ENCODE results near the gene CXCL17. TPM values are rescaled to one million over a fixed set of nuclear protein-coding genes. Genes with fewer than 3 reads are reported as not detected.

The CXCL17 gene
- total and polyA plus RNA-seq, 12 donors: 0.27 to 0.50 (median 0.31) TPM; not detected in 8

DNA sequence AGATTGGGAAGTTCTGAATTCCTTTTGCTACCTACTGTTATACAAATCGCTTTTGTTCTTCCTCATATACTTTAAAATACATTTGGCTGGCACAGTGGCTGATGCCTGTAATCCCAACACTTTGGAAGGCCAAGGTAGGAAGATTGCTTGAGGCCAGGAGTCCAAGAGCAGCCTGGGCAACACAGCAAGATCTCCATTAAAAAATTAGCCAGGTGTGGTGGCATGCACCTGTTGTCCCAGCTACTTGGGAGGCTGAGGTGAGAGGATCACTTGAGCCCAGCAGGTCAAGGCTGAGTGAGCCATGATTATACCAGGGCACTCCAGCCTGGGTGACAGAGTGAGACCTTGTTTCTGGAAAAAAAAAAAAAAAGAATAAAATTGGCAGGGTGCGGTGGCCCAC is 34.4 kb upstream of the CXCL17 start:
- H3K4me3 ChIP-seq: no peak overlapping the region
- intact Hi-C loops (cut with DNase I): no loop called here
- no peaks in the 10 kb centered on the region for H3K9me3 ChIP-seq (replicated peaks in 1 of 3)
- H3K4me1 ChIP-seq (replicated peaks in 1 of 2): peaks cover 0 to 19% of the 10 kb centered on the region in 2 donors
- H3K27ac ChIP-seq: no peak overlapping the region
- DNase-seq: no peak
- TF ChIP-seq, protein P1, sequence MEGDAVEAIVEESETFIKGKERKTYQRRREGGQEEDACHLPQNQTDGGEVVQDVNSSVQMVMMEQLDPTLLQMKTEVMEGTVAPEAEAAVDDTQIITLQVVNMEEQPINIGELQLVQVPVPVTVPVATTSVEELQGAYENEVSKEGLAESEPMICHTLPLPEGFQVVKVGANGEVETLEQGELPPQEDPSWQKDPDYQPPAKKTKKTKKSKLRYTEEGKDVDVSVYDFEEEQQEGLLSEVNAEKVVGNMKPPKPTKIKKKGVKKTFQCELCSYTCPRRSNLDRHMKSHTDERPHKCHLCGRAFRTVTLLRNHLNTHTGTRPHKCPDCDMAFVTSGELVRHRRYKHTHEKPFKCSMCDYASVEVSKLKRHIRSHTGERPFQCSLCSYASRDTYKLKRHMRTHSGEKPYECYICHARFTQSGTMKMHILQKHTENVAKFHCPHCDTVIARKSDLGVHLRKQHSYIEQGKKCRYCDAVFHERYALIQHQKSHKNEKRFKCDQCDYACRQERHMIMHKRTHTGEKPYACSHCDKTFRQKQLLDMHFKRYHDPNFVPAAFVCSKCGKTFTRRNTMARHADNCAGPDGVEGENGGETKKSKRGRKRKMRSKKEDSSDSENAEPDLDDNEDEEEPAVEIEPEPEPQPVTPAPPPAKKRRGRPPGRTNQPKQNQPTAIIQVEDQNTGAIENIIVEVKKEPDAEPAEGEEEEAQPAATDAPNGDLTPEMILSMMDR (IDR thresholded peaks at IDR 0.05): no peak
- TF ChIP-seq POLR2A (IDR thresholded peaks at IDR 0.05): no peak
- WGBS, 4 donors: 93 to 100% (median 95%) methylated on average over 2 of the region's 2 CpGs
- no peaks in the 10 kb centered on the region for H3K27me3 ChIP-seq
- no peaks in the 10 kb centered on the region for H3K36me3 ChIP-seq (replicated peaks in 1 of 2)

GRCh38 chr19:42475366-42475765 is 32.6 kb upstream of the CXCL17 start:
- DNase-seq: no peak
- Histone ChIP-seq H3K36me3 (replicated peaks in 1 of 2) (no peaks in the 10 kb centered on the region), H3K27me3 (no peaks in the 10 kb centered on the region), H3K4me3 (no peak overlapping the region), H3K4me1 (replicated peaks in 1 of 2) (peaks cover 0 to 7% of the 10 kb centered on the region in 2 donors), H3K27ac (no peak overlapping the region), H3K9me3 (replicated peaks in 1 of 3) (no peaks in the 10 kb centered on the region)
- intact Hi-C loops (cut with DNase I): no loop called here
- 77 to 87% (median 82%) methylated on average over 4 of the region's 4 CpGs for WGBS, 4 donors
- TF ChIP-seq, protein P1 (IDR thresholded peaks at IDR 0.05): no peak
- TF ChIP-seq POLR2A (IDR thresholded peaks at IDR 0.05): no peak

GRCh38 chr19:42474743-42475142 is 32.0 kb upstream of the CXCL17 start:
- Histone ChIP-seq H3K27me3 (no peaks in the 10 kb centered on the region), H3K27ac (no peak overlapping the region), H3K9me3 (replicated peaks in 1 of 3) (no peaks in the 10 kb centered on the region), H3K4me1 (replicated peaks in 1 of 2) (peaks cover 0 to 7% of the 10 kb centered on the region in 2 donors), H3K36me3 (replicated peaks in 1 of 2) (no peaks in the 10 kb centered on the region), H3K4me3 (no peak overlapping the region)
- DNase-seq: no peak
- 69 to 85% (median 76%) methylated on average over 4 of the region's 4 CpGs for WGBS, 4 donors
- no peak for TF ChIP-seq POLR2A (IDR thresholded peaks at IDR 0.05)
- TF ChIP-seq, protein P1 (IDR thresholded peaks at IDR 0.05): no peak
- intact Hi-C loops (cut with DNase I): no loop called here

DNA sequence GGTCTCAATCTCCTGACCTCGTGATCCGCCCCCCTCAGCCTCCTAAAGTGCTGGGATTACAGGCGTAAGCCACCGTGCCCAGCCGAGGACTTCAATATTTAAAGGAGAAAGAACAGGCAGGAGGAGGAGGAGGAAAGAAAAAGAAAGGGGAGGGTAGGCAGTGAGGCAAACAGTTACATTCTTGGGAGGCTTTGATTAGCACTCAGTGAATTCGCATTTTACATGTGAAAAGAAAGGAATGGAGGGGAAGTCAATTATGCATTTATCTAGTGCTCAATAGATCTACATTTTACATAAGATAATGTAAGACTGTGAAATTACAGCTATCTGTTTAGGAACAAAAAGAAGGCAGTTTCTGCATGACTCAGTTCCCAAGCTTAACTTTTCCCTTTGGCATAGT is 30.9 kb upstream of the CXCL17 start:
- DNase-seq: no peak
- H3K36me3 ChIP-seq (replicated peaks in 1 of 2): no peaks in the 10 kb centered on the region
- WGBS, 4 donors: 69 to 82% (median 76%) methylated on average over 6 of the region's 6 CpGs
- intact Hi-C loops (cut with DNase I): no loop called here
- no peak overlapping the region for H3K4me3 ChIP-seq
- H3K27me3 ChIP-seq: no peaks in the 10 kb centered on the region
- no peak overlapping the region for H3K27ac ChIP-seq
- H3K4me1 ChIP-seq (replicated peaks in 1 of 2): peaks cover 0 to 17% of the 10 kb centered on the region in 2 donors
- TF ChIP-seq, protein P1 (IDR thresholded peaks at IDR 0.05): no peak
- no peak for TF ChIP-seq POLR2A (IDR thresholded peaks at IDR 0.05)
- H3K9me3 ChIP-seq (replicated peaks in 1 of 3): no peaks in the 10 kb centered on the region
